Activated CD4-positive, CD25-positive, alpha-beta regulatory T cell treated with anti-CD3 and anti-CD28 coated beads, Interleukin-2, amount 50 U/mL, for 72 hours (primary cell): ENCODE measurements around the gene OR2A14.
"Not testable (repeated sequence)": the region's sequence is repeated elsewhere in the genome, so short reads cannot be mapped to it uniquely, and the experiment has no call there.

Experiments
- DNase-seq: peaks from one replicate; pipeline ENCODE4 v3.0.0; 2021

The OR2A14 gene

DNA sequence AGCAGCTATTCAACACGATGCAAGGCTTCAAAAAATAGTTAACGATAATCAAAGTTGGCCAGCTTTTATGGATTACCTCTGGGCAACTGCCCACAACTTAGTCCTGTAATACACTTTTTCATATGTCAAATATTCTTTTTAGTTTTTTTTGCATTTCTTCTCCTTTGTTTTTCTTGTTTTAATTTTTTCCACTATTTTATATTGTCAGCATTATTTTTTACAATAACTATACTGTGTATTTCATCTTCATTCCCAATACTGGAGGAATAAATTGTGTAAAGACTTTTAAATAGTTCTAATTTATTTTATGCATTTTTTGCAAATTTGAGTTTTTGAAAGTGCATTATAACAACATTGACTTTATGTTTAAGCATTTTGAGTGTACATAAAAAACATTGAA lies 41.8 kb downstream of the OR2A14 start:
- DNase-seq: no peak

DNA sequence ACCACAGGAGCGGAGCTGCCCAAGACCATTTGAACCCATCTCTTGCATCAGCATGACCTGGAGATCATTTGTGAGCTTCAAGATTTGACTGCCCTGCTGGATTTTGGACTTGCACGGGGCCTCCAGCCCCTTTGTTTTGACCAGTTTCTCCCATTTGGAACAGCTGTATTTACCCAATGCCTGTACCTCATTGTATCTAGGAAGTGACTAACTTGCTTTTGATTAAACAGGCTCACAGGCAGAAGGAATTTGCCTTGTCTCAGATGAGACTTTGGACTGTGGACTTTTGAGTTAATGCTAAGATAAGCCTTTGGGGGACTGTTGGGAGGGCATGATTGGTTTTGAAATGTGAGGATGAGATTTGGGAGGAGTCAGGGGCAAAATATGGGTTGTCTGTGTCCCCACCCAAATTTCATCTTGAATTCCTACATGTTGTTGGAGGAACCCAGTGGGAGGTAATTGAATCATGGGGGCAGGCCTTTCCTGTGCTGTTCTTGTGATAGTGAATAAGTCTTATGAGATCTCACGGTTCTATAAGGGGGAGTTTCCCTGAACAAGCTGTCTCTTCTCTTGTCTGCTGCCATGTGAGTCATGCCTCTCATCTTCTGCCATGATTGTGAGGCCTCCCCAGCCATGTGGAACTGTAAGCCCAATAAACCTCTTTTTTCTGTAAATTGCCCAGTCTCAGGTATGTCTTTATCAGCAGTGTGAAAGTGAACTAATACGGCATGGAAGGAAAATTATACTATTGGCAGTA lies 48.8 kb downstream of the OR2A14 start:
- DNase-seq: not testable (repeated sequence)

DNA sequence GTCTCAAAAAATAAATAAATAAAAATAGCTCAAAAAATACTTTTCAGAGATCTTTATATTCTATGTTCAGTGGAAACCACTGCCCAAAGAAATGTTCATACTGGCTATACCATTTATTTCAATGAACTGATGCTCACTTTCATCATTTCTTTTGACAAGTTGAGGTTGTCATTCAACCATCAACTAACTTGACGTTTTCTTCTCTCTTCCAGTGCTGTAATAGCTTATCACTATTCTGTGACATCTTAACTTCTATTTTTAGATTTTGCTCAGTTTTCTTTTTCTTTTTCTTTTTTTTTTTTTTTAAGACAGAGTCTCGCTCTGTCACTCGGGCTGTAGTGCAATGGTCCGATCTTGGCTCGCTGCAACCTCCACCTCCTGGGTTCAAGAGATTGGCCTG lies 51.6 kb downstream of the OR2A14 start:
- no peak for DNase-seq

DNA sequence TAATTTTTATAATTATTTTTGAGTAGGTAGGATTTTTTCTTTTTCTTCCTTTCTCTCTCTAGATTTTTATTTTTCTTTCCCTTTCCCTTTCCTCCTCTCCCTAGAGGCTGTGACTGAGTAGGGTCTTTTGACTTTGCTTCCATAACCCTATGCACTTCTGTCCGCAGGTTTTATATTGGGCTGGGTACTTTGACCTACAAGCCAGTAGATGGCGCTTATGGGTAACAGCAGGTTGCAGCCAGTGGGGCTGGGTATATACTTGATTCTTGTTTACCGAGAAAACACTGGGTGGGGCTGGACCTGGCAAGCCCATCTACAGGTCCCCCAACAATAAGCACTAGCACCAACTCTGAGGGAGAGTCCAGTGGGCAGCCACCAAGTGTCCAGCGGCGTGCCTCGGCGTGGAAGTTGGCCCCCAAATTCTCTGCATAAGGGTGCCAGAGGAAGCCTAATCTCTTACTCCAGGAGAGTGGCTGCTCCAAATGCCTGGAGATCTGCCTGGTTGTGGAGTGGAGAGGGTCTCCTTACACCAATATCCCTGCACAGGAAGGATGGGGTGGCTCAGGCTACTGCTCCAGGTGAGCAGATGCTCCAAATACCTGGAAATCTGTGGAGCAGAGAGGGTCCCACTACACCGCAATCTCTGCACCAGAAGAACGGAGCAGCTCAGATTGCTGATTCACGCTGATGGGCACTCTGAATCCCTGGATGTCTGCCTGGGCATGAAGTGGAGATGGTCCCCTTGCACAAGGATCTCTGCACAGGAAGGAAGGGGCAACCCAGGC lies 55.6 kb downstream of the OR2A14 start:
- not testable (repeated sequence) for DNase-seq

DNA sequence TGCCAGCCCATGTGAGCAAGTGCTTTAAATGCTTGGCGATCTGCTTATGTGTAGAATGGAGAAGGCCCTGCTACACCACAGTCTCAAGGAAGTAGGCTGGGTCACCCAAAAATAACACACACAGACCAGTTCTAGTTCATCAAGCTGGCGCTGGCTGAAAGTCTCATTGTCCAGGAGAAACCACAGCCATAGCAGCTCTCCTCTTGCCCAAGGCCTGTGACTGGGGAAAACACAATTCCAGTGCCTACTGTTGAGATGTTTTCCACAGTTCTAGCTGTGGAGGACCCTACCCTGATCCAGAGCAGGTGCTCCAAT lies 56.1 kb downstream of the OR2A14 start:
- not testable (repeated sequence) for DNase-seq
